Left lung (tissue), 10 donors: ENCODE data around the gene MFAP1. TPM values are rescaled to one million over a fixed set of nuclear protein-coding genes. Genes with fewer than 3 reads are reported as not detected.
A peak's percentile ranks its signal among the peaks of the same experiment; 100 is the strongest.
"Not testable (repeated sequence)": the region's sequence is repeated elsewhere in the genome, so short reads cannot be mapped to it uniquely, and the experiment has no call there.

Experiments
- ATAC-seq: fragments of 200-7000 bp; cut with Tn5 transposase; one replicate; pipeline ENCODE4 v1.9.1; 2020; ENCODE audit warnings: moderate library complexity
- DNase-seq, 4 donors: peaks; one replicate each; pipeline ENCODE4 v3.0.0-alpha.2; 2013 to 2020
- H3K27ac ChIP-seq, 2 donors: fragments of 200-600 bp; sonication (generic) in 1 of 2; one replicate each; pipeline versions ENCODE4 v1.5.0 to v1.8.0; 2020 to 2021
- H3K27me3 ChIP-seq, 2 donors: fragments of 200-600 bp; sonication (generic) in 1 of 2; one replicate each; pipeline versions ENCODE4 v1.5.0 to v1.8.0; 2020 to 2021
- H3K36me3 ChIP-seq, 2 donors: fragments of 200-600 bp; sonication (generic) in 1 of 2; one replicate each; pipeline versions ENCODE4 v1.5.0 to v1.8.0; 2020 to 2021
- H3K4me1 ChIP-seq, 2 donors: fragments of 200-600 bp; one replicate each; pipeline ENCODE4 v1.8.0; 2021
- H3K4me3 ChIP-seq, 2 donors: fragments of 200-600 bp; sonication (generic) in 1 of 2; one replicate each; pipeline versions ENCODE4 v1.5.0 to v1.8.0; 2020 to 2021; ENCODE audit warnings: mild to moderate bottlenecking in 1 of 2
- H3K9me3 ChIP-seq, 2 donors: fragments of 200-600 bp; sonication (generic) in 1 of 2; one replicate each; pipeline versions ENCODE4 v1.5.0 to v1.8.0; 2020 to 2021
- intact Hi-C, 2 donors: fragments of 100-400 bp; cut with DNase I; formaldehyde crosslinking; loops; one replicate each; pipeline versions ENCODE4 v1.11.2 to v1.14.2; 2022
- polyA plus RNA-seq, 6 donors: library from polyadenylated mRNA; unstranded; fragments of 120-200 nt; gene quantifications; one replicate each; pipeline ENCODE4 v1.2.1, GENCODE V29; 2013; ENCODE audit not compliant: insufficient read length in 6 of 6
- total RNA-seq, 2 donors: library from RNA; stranded (reverse); fragmentation: NEBNext Ultra II Directional; extraction: Animal tissue kit (Norgen Biotek cat#: 25700); gene quantifications; one replicate each; pipeline ENCODE4 v1.2.1, GENCODE V29; 2021
- TF ChIP-seq, protein P1 (sequence below), 2 donors: fragments of 200-600 bp; sonication (generic) in 1 of 2; IDR thresholded peaks; one replicate each; pipeline versions ENCODE4 v1.5.0 to v1.8.0; 2021; ENCODE audit warnings: antibody characterized with exemption in 2 of 2
- donor health status: DM: no; HTN: yes; CAD: no.
- donor health status: DM: no; HTN: no; CAD: no.

Gene MFAP1
- total and polyA plus RNA-seq, 8 donors = 21.9 to 58.6 (median 51.1) TPM

DNA sequence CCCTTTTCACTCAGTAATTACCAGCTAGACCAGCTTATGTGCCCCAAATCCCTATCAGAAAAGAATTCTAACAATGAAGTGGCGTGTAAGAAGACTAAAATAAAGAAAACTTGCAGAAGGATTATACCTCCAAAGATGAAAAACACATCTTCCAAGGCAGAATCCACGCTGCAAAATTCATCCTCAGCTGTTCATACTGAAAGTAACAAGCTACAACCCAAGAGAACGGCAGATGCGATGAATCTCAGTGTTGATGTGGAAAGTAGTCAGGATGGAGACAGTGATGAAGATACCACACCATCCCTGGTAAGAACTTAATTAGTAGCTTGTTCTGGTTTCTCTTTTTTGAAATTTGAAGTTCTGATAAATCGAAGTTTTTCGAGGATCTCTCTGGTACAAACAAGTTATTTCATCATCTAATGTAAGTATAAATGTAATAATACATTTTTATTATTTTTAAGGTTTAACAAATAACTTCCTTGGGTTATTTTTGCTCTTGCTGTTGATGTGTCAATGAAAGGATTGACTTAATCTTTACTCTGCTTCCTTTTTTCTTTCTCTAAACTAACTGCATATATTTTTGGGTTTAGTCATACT lies 3.7 kb upstream of the MFAP1 start:
- peak overlapping the region in 1 of 2 donors; percentile 20 for H3K27ac ChIP-seq
- DNase-seq (no peak), ATAC-seq (no peak)
- TF ChIP-seq, protein P1, sequence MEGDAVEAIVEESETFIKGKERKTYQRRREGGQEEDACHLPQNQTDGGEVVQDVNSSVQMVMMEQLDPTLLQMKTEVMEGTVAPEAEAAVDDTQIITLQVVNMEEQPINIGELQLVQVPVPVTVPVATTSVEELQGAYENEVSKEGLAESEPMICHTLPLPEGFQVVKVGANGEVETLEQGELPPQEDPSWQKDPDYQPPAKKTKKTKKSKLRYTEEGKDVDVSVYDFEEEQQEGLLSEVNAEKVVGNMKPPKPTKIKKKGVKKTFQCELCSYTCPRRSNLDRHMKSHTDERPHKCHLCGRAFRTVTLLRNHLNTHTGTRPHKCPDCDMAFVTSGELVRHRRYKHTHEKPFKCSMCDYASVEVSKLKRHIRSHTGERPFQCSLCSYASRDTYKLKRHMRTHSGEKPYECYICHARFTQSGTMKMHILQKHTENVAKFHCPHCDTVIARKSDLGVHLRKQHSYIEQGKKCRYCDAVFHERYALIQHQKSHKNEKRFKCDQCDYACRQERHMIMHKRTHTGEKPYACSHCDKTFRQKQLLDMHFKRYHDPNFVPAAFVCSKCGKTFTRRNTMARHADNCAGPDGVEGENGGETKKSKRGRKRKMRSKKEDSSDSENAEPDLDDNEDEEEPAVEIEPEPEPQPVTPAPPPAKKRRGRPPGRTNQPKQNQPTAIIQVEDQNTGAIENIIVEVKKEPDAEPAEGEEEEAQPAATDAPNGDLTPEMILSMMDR (IDR thresholded peaks at IDR 0.05) = no peak
- intact Hi-C loops = no loop called here
- peak overlapping the region; percentile 51 to 67 for H3K4me3 ChIP-seq
- H3K36me3 ChIP-seq = no peaks in the 10 kb centered on the region
- H3K27me3 ChIP-seq = no peaks in the 10 kb centered on the region
- H3K9me3 ChIP-seq = no peaks in the 10 kb centered on the region
- peaks cover 17 to 48% of the 10 kb centered on the region in 2 donors for H3K4me1 ChIP-seq

DNA sequence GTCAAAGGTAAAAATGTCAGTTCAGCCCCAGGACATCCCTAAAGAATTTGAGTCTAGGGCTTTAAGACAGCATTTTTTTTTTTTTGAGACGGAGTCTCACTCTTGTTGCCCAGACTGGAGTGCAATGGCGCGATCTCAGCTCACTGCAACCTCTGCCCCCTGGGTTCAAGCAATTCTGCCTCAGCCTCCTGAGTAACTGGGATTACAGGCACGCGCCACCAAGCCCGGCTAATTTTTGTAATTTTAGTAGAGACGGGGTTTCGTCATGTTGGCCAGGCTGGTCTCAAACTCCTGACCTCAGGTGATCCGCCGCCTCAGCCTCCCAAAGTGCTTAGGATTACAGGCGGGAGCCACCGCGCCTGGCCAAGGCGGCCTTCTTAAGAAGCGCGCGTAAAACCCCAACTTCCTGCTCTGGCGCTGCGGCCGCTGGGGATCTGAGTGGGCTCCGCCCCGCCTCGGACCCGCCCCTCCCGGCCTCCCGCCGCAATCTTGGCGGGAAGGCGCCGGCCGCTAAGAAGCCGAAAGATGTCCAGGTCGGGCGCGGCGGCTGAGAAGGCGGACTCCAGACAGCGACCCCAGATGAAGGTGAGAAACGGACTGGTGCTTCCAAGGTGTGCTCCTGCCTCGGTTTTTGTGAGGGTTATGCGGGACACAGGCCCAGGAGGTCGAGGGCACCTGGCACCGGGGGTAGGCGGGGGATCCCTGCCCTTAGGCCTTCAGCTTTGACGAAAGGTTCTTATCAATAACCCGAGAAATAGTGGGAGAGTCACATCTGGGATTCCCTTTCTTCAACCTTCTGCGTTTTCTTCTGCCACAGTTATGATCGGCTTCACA lies 2.2 kb upstream of the MFAP1 start, which contains the start of gene WDR76:
WDR76 (plus strand) TSS at position 495 of the 834 bp plus-strand sequence; CDS start at position 526, 31 bp downstream.
- DNase-seq (peak; percentile 68 to 96 (median 87)), ATAC-seq (peak; percentile 90)
- Histone ChIP-seq H3K4me3 (peak within 1 kb of the TSS; percentile 51 to 67), H3K4me1 (peaks cover 19 to 63% of the 10 kb centered on the region in 2 donors), H3K27me3 (no peaks in the 10 kb centered on the region), H3K9me3 (no peaks in the 10 kb centered on the region), H3K27ac (peak within 1 kb of the TSS in 1 of 2 donors; percentile 67), H3K36me3 (no peaks in the 10 kb centered on the region)
- TF ChIP-seq, protein P1 (IDR thresholded peaks at IDR 0.05) = no peak
- intact Hi-C loops = no loop called here

DNA sequence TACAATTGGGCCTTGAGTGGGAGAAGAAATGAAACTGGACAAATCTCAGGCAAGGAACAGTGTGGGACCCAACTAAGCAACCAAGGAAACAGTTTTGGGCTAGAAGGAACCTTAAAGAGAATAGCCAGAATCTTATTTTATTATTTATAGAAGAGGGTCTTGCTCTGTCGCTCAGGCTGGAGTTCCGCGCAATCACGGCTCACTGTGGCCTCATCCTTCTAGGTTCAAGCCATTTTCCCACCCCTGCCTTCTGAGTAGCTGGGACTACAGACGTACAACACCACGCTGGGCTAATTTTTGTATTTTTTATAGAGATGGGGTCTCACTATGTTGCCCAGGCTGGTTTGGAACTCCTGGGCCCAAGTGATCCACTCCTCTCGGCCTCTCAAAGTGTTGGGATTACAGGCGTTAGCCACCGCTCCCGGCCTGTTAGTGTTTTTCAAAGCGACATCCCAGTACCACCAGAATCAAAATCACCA lies 1.6 kb upstream of the MFAP1 start:
- peak overlapping the region in 1 of 2 donors; percentile 67 for H3K4me3 ChIP-seq
- TF ChIP-seq, protein P1 (IDR thresholded peaks at IDR 0.05) = no peak
- no peaks in the 10 kb centered on the region for H3K9me3 ChIP-seq
- intact Hi-C loops = no loop called here
- no peak for ATAC-seq
- H3K27me3 ChIP-seq = no peaks in the 10 kb centered on the region
- no peak for DNase-seq
- no peaks in the 10 kb centered on the region for H3K36me3 ChIP-seq
- peak overlapping the region in 1 of 2 donors; percentile 67 for H3K27ac ChIP-seq
- H3K4me1 ChIP-seq = peaks cover 19 to 67% of the 10 kb centered on the region in 2 donors

DNA sequence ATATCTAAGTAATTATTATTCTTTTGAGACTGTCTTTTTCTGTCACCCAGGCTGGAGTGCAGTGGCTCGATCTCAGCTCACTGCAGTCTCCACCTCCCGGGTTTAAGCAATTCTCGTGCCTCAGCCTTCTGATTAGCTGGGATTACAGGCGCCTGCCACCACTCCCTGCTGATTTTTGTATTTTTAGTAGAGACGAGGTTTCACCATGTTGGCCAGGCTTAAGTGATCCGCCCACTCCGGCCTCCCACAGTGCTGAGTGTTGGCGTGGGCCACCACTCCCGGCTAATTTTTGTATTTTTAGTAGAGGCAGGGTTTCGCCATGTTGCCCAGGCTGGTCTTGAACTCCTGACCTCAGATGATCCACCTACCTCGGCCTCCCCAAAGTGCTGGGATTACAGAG lies 815 bp upstream of the MFAP1 start:
- intact Hi-C loops, H3K9me3 ChIP-seq, DNase-seq, H3K4me3 ChIP-seq, H3K36me3 ChIP-seq, ATAC-seq, H3K27ac ChIP-seq, H3K27me3 ChIP-seq: not testable (repeated sequence)
- H3K4me1 ChIP-seq = peaks cover 19 to 71% of the 10 kb centered on the region in 2 donors

DNA sequence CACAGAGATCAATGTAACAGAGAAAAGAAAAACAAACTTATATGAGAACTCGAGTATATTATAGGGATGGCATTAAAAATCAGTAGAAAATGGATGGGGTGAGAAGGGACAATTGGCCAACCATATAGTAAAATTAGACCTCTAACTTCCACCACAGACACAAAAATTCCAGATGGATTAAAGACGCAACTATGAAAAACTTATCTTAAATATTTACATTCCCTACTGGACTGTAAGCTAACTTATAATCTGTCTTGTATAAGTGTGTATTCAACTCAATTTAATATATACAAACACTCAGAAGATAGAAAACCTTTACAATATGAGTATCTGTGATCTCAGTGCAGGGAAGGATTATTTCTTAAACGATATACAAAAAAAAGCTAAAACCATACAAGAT lies 3.0 kb downstream of the MFAP1 start:
- ATAC-seq (no peak), DNase-seq (no peak)
- Histone ChIP-seq H3K27ac (no peak overlapping the region), H3K27me3 (no peaks in the 10 kb centered on the region), H3K36me3 (peaks cover 0 to 8% of the 10 kb centered on the region in 2 donors), H3K9me3 (no peaks in the 10 kb centered on the region), H3K4me1 (peaks cover 13 to 47% of the 10 kb centered on the region in 2 donors), H3K4me3 (no peak overlapping the region)
- TF ChIP-seq, protein P1 (IDR thresholded peaks at IDR 0.05) = no peak
- intact Hi-C loops = no loop called here

DNA sequence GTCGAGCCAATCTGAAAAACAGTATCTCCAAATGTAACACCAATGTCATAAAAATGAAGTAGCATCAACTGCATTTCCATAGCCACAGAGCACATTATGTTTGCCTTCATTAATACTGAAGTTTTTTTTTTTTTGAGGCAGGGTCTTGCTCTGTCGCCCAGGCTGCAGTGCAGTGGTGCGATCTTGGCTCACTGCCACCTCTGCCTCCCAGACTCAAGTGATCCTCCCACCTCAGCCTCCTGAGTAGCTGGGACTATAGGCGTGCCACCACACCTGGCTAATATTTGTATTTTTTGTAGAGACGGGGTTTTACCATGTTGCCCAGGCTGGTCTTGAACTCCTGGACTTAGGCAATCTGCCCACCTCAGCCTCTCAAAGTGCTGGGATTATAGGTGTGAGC lies 9.4 kb downstream of the MFAP1 start:
- H3K36me3 ChIP-seq = peaks cover 0 to 73% of the 10 kb centered on the region in 2 donors
- ATAC-seq, H3K4me3 ChIP-seq, DNase-seq, H3K4me1 ChIP-seq, H3K9me3 ChIP-seq, H3K27me3 ChIP-seq, intact Hi-C loops, H3K27ac ChIP-seq: not testable (repeated sequence)
